ENCODE results near the gene TMEM115.
"Not testable (repeated sequence)": the region's sequence is repeated elsewhere in the genome, so short reads cannot be mapped to it uniquely, and the experiment has no call there.

The TMEM115 gene

DNA sequence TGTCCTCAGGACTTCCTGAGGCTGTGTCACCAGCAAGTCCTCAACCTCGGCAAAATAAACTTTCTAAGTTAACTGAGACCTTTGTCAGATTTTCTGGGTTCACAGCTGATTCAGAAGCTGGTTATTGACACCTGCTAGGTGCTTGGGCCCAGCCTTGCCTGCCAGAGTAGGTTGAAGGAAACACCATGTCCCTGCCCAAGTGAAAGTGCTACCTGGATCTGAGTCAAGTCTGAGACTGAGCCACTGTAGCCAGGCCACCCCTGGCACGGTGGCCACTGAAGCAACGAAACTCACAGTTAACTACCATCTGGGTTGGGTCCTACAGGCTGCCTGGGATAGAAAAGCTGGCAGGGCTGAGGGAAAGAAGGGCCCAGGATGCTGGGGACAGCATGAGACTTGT, 45.0 kb downstream of the TMEM115 start:
- DNase-seq: no peak

DNA sequence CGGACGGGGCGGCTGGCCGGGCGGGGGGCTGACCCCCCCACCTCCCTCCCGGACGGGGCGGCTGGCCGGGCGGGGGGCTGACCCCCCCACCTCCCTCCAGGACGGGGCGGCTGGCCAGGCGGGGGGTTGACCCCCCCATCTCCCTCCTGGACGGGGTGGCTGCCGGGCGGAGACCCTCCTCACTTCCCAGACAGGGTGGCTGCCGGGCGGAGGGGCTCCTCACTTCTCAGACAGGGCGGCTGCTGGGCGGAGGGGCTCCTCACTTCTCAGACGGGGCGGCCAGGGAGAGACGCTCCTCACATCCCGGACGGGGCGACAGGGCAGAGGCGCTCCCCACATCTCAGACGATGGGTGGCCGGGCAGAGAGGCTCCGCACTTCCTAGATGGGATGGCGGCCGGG, 47.3 kb downstream of the TMEM115 start:
- not testable (repeated sequence) for DNase-seq
